ENCODE results near the gene P2RX3.
"Not testable (repeated sequence)": the region's sequence is repeated elsewhere in the genome, so short reads cannot be mapped to it uniquely, and the experiment has no call there.

Gene P2RX3

GRCh38 chr11:57396744-57397143 is 58.6 kb downstream of the P2RX3 start:
- peaks cover 68% of the 10 kb centered on the region for H3K27me3 ChIP-seq (ENCODE audit: control insufficient read depth, insufficient read depth, low read length)
- H3K4me3 ChIP-seq (ENCODE audit: low read length): no peak overlapping the region
- H3K9me3 ChIP-seq (replicated peaks; ENCODE audit: low read length): no peaks in the 10 kb centered on the region
- no peaks in the 10 kb centered on the region for H3K4me1 ChIP-seq (ENCODE audit: control insufficient read depth, insufficient read depth, low read length)
- H3K9ac ChIP-seq (ENCODE audit: low read depth, low read length): no peak overlapping the region
- no peaks in the 10 kb centered on the region for H3K36me3 ChIP-seq (ENCODE audit: insufficient read depth, low read length)
- H3K4me2 ChIP-seq (ENCODE audit: low read length): no peak overlapping the region

DNA sequence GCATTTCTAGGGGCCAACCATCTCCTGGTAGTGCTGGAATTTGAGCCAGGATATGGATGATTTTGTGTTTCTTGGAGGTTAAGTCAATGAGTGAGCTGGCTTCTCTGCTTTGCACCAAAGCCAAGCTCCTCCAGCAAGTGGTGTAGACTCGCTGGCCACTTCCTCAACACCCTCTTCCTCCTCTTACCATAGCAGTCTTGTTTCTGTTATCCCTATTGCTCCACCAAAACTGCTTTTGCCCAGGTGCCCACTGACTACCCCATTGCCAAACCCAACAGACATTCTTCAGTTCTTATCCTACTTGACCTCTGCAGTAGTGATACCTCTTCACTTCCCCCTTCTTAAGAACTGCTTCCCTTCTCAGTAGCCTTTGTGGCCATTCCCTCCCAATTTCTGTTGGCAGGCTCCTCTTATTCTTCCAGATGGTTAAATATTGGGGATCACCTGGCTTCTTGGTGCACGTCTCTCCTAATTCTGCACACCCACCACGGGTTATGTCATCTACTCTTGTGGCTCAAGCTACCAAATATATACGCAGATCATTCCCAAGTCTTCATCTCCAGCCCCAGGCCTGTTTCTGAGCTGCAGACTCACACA is 59.3 kb downstream of the P2RX3 start:
- no peaks in the 10 kb centered on the region for H3K36me3 ChIP-seq (ENCODE audit: insufficient read depth, low read length)
- H3K4me2 ChIP-seq (ENCODE audit: low read length): no peak overlapping the region
- H3K9ac ChIP-seq (ENCODE audit: low read depth, low read length): no peak overlapping the region
- no peaks in the 10 kb centered on the region for H3K4me1 ChIP-seq (ENCODE audit: control insufficient read depth, insufficient read depth, low read length)
- H3K9me3 ChIP-seq (replicated peaks; ENCODE audit: low read length): no peaks in the 10 kb centered on the region
- peaks cover 66% of the 10 kb centered on the region for H3K27me3 ChIP-seq (ENCODE audit: control insufficient read depth, insufficient read depth, low read length)
- no peak overlapping the region for H3K4me3 ChIP-seq (ENCODE audit: low read length)

GRCh38 chr11:57399221-57399620 is 61.1 kb downstream of the P2RX3 start:
- Histone ChIP-seq H3K4me2 (ENCODE audit: low read length) (no peak overlapping the region), H3K9ac (ENCODE audit: low read depth, low read length) (no peak overlapping the region), H3K4me1 (ENCODE audit: control insufficient read depth, insufficient read depth, low read length) (no peaks in the 10 kb centered on the region), H3K36me3 (ENCODE audit: insufficient read depth, low read length) (no peaks in the 10 kb centered on the region), H3K9me3 (replicated peaks; ENCODE audit: low read length) (no peaks in the 10 kb centered on the region), H3K4me3 (ENCODE audit: low read length) (no peak overlapping the region), H3K27me3 (ENCODE audit: control insufficient read depth, insufficient read depth, low read length) (peaks cover 50% of the 10 kb centered on the region)

DNA sequence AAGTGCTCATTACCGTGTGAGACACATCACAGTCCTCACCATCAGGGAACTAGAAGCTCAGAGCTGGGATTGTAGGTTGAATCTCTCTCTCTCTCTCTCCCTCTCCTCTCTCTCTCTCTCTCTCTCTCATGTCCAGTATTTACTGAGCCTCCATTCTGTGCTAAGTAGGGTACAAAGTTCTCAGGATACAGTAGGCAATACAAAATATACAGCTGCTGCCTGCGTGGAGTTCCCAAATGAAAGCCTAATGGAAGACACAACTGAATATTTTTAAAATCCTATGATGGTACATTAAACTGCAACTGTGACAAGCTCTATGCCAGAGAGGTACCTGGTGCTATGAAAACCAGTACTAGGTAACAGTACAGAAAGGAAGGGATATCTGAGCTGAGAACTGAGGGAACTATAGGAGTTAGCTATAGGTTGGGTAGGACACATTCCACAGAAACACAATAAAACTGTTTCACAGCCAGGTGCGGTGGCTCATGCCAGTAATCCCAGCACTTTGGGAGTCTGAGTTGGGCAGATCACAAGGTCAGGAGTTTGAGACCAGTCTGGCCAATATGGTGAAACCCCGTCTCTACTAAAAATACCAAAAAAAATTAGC is 61.9 kb downstream of the P2RX3 start:
- no peaks in the 10 kb centered on the region for H3K9me3 ChIP-seq (replicated peaks; ENCODE audit: low read length)
- H3K36me3 ChIP-seq (ENCODE audit: insufficient read depth, low read length): no peaks in the 10 kb centered on the region
- no peak overlapping the region for H3K9ac ChIP-seq (ENCODE audit: low read depth, low read length)
- no peak overlapping the region for H3K4me2 ChIP-seq (ENCODE audit: low read length)
- H3K4me1 ChIP-seq (ENCODE audit: control insufficient read depth, insufficient read depth, low read length): no peaks in the 10 kb centered on the region
- no peak overlapping the region for H3K4me3 ChIP-seq (ENCODE audit: low read length)
- peaks cover 44% of the 10 kb centered on the region for H3K27me3 ChIP-seq (ENCODE audit: control insufficient read depth, insufficient read depth, low read length)

DNA sequence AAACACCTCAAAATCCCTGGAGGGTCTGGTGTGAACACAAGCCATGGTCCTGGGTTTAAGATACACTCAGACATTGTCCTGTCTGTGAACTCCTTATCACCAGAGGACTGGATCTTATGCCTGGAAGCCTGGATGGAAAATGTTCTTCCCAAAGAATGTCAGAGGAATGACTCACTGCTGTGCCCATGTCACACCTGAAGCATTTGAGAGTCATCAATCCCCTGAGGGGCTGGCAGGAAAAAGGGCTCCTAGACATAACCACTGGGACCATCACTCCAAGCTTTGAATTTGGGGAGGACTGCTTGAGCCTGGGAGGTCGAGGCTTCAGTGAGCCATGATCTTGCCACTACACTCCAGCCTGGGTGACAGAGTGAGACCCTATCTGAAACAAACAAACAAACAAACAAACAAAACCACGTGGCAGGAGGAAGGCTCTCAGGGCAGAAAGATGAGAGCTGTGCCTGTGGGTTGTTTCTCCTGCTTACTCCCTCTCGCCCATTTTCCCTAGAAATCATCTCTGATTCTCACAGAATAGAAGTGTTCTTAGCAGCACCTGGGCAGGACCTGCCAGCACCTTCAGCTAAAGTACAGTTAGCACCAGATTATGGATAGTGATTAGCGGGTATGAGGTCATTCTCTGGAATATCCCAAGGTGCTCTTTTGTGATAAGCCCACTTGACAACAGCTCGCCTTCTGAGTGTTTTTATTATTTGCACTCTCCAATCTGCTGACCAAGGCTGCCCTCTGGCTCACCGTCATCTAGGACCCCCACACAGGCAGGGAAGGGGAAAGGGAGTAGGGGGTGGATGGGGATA is 64.2 kb downstream of the P2RX3 start:
- H3K9me3 ChIP-seq (replicated peaks; ENCODE audit: low read length): no peaks in the 10 kb centered on the region
- no peak overlapping the region for H3K4me2 ChIP-seq (ENCODE audit: low read length)
- peaks cover 24% of the 10 kb centered on the region for H3K27me3 ChIP-seq (ENCODE audit: control insufficient read depth, insufficient read depth, low read length)
- no peak overlapping the region for H3K9ac ChIP-seq (ENCODE audit: low read depth, low read length)
- peaks cover 2% of the 10 kb centered on the region for H3K36me3 ChIP-seq (ENCODE audit: insufficient read depth, low read length)
- no peak overlapping the region for H3K4me3 ChIP-seq (ENCODE audit: low read length)
- H3K4me1 ChIP-seq (ENCODE audit: control insufficient read depth, insufficient read depth, low read length): peaks cover 11% of the 10 kb centered on the region

DNA sequence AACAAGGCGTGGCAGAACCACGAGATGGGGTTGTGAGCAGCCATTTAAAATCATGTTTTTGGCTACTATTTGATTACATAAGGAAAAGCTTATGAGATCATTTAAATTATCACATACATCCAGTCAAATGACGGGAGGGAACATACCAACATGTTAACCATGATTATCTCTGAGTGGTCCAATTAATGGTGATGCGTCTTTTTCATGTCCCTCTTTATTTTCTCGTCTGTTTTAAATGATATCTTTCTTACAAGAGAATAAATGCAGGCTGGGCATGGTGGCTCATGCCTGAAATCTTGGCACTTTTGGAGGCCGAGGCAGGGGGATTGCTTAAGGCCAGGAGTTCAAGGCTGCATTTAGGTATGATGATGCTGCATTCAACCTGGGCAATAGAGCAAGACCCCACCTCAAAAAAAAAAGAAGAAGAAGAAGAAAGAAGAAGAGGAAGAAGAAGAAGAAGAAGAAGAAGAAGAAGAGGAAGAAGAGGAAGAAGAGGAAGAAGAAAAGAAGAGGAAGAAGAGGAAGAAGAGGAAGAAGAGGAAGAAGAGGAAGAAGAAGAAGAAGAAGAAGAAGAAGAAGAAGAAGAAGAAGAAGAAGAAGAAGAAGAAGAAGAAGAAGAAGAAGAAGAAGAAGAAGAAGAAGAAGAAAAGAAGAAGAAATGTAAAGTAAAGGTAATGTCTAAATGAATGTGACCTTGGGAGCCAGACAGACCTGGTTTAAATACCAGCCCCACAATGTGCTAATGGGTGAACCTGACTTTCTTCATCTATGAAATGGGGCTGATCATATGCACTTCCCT is 65.0 kb downstream of the P2RX3 start:
- H3K4me2 ChIP-seq (ENCODE audit: low read length); H3K4me3 ChIP-seq (ENCODE audit: low read length); H3K9me3 ChIP-seq (replicated peaks; ENCODE audit: low read length); H3K9ac ChIP-seq (ENCODE audit: low read depth, low read length); H3K36me3 ChIP-seq (ENCODE audit: insufficient read depth, low read length): not testable (repeated sequence)
- Histone ChIP-seq H3K27me3 (ENCODE audit: control insufficient read depth, insufficient read depth, low read length) (peaks cover 17% of the 10 kb centered on the region), H3K4me1 (ENCODE audit: control insufficient read depth, insufficient read depth, low read length) (peaks cover 11% of the 10 kb centered on the region)

DNA sequence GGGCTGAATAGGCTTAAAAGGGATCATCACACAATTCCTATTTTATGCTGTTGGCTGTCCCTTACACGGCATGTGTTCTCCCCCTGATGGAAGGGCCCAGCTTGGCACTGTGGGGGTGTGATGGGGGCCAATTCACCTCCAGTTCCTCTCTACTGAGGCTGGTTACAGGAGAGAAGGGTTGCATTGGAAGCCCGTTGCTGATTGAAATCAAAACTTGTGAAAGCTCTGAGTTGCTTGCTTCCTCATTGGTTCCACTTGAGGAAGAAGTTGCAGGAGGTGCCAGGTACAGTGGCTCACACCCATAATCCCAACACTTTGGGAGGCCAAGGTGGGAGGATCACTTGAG is 65.6 kb downstream of the P2RX3 start:
- peaks cover 15% of the 10 kb centered on the region for H3K36me3 ChIP-seq (ENCODE audit: insufficient read depth, low read length)
- H3K4me1 ChIP-seq (ENCODE audit: control insufficient read depth, insufficient read depth, low read length): peaks cover 11% of the 10 kb centered on the region
- peaks cover 14% of the 10 kb centered on the region for H3K27me3 ChIP-seq (ENCODE audit: control insufficient read depth, insufficient read depth, low read length)
- no peaks in the 10 kb centered on the region for H3K9me3 ChIP-seq (replicated peaks; ENCODE audit: low read length)
- H3K4me3 ChIP-seq (ENCODE audit: low read length): no peak overlapping the region
- no peak overlapping the region for H3K9ac ChIP-seq (ENCODE audit: low read depth, low read length)
- H3K4me2 ChIP-seq (ENCODE audit: low read length): no peak overlapping the region

GRCh38 chr11:57405271-57405860 is 67.2 kb downstream of the P2RX3 start:
- peaks cover under 1% of the 10 kb centered on the region for H3K27me3 ChIP-seq (ENCODE audit: control insufficient read depth, insufficient read depth, low read length)
- H3K9me3 ChIP-seq (replicated peaks; ENCODE audit: low read length): no peaks in the 10 kb centered on the region
- peaks cover 19% of the 10 kb centered on the region for H3K36me3 ChIP-seq (ENCODE audit: insufficient read depth, low read length)
- H3K4me1 ChIP-seq (ENCODE audit: control insufficient read depth, insufficient read depth, low read length): peaks cover 11% of the 10 kb centered on the region
- H3K4me2 ChIP-seq (ENCODE audit: low read length): no peak overlapping the region
- H3K4me3 ChIP-seq (ENCODE audit: low read length): no peak overlapping the region
- H3K9ac ChIP-seq (ENCODE audit: low read depth, low read length): no peak overlapping the region

- no peaks in the 10 kb centered on the region for H3K27me3 ChIP-seq (ENCODE audit: control insufficient read depth, insufficient read depth, low read length)
- peaks cover 22% of the 10 kb centered on the region for H3K36me3 ChIP-seq (ENCODE audit: insufficient read depth, low read length)
- H3K4me3 ChIP-seq (ENCODE audit: low read length): no peak overlapping the region
- no peak overlapping the region for H3K4me2 ChIP-seq (ENCODE audit: low read length)
- peaks cover 11% of the 10 kb centered on the region for H3K4me1 ChIP-seq (ENCODE audit: control insufficient read depth, insufficient read depth, low read length)
- H3K9ac ChIP-seq (ENCODE audit: low read depth, low read length): no peak overlapping the region
- H3K9me3 ChIP-seq (replicated peaks; ENCODE audit: low read length): no peaks in the 10 kb centered on the region
Measured at GRCh38 chr11:57406337-57406904, 68.3 kb downstream of the P2RX3 start.

GRCh38 chr11:57407010-57407920 is 69.1 kb downstream of the P2RX3 start:
- H3K36me3 ChIP-seq (ENCODE audit: insufficient read depth, low read length): peaks cover 26% of the 10 kb centered on the region
- no peaks in the 10 kb centered on the region for H3K27me3 ChIP-seq (ENCODE audit: control insufficient read depth, insufficient read depth, low read length)
- no peak overlapping the region for H3K9ac ChIP-seq (ENCODE audit: low read depth, low read length)
- H3K4me3 ChIP-seq (ENCODE audit: low read length): no peak overlapping the region
- no peaks in the 10 kb centered on the region for H3K9me3 ChIP-seq (replicated peaks; ENCODE audit: low read length)
- H3K4me2 ChIP-seq (ENCODE audit: low read length): no peak overlapping the region
- H3K4me1 ChIP-seq (ENCODE audit: control insufficient read depth, insufficient read depth, low read length): peaks cover 11% of the 10 kb centered on the region

All from skeletal muscle satellite cell (primary cell).